Activated naive CD4-positive, alpha-beta T cell treated with anti-CD3 and anti-CD28 coated beads, Interleukin-2, amount 50 U/mL, for 72 hours (primary cell): ENCODE data around the gene LPA. TPM values are rescaled to one million over a fixed set of nuclear protein-coding genes. Genes with fewer than 3 reads are reported as not detected.

Source experiments
- ATAC-seq, 2 donors: fragments of 150-1000 bp; cut with Tn5 transposase; 2 replicates each; pipeline ENCODE4 v1.10.0; 2021; ENCODE audit warnings: mild to moderate bottlenecking in 2 of 2, moderate library complexity in 2 of 2
- DNase-seq, 2 donors: peaks; one replicate each; pipeline ENCODE4 v3.0.0; 2021 to 2022; ENCODE audit warnings: low spot score in 2 of 2
- H3K27ac Mint-ChIP-seq, 2 donors: one replicate each; pipeline ENCODE4 v1.8.0; 2022; ENCODE audit warnings: mild to moderate bottlenecking in 2 of 2, mixed read lengths in 2 of 2
- H3K36me3 Mint-ChIP-seq, 2 donors: one replicate each; pipeline ENCODE4 v1.8.0; 2022; ENCODE audit warnings: mixed read lengths in 2 of 2
- H3K9me3 Mint-ChIP-seq, 2 donors: one replicate each; pipeline ENCODE4 v1.8.0; 2022; ENCODE audit warnings: mixed read lengths in 2 of 2
- total RNA-seq, 2 donors: library from RNA; stranded (reverse); gene quantifications; one replicate each; pipeline ENCODE4 v1.2.3, GENCODE V29; 2022

LPA gene
- total RNA-seq, 2 donors from 2014 or later, result not detected

GRCh38 chr6:160494576-160494975, 169.5 kb downstream of the LPA start:
- DNase-seq, result no peak
- H3K27ac Mint-ChIP-seq, result no peak overlapping the region
- no peak for ATAC-seq
- H3K9me3 Mint-ChIP-seq, result no peaks in the 10 kb centered on the region
- H3K36me3 Mint-ChIP-seq, result peaks cover 0 to 14% of the 10 kb centered on the region in 2 donors

DNA sequence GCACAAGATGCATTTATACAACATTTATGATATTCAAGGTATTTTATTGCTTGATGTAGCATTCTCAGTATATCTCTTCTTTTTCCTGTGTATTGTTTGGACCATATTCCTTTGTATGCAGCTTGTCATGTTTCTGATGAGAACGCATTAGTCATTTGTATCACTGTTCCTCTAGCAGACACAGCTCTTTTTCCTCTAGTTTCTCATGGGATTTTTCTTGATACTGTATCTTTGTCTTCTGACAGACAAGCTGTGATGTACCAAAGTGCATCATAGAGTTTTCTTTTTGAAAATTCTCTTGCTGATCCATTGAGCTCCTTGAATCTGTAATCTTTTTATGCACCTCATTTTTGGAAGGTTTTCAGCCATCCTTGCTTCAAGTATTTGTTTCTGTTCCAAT, 175.0 kb downstream of the LPA start:
- Mint-ChIP-seq H3K27ac (no peak overlapping the region), H3K36me3 (peaks cover 0 to 18% of the 10 kb centered on the region in 2 donors), H3K9me3 (no peaks in the 10 kb centered on the region)
- ATAC-seq, result no peak
- no peak for DNase-seq

- DNase-seq, result no peak
- H3K27ac Mint-ChIP-seq, result no peak overlapping the region
- H3K36me3 Mint-ChIP-seq, result peaks cover 6 to 20% of the 10 kb centered on the region in 2 donors
- ATAC-seq, result no peak
- H3K9me3 Mint-ChIP-seq, result peaks cover 0 to 8% of the 10 kb centered on the region in 2 donors
Measured at GRCh38 chr6:160487116-160487515, 177.0 kb downstream of the LPA start.

Other genes with a start within 250 kb of the LPA start
- not detected for gene PLG, start 38.0 kb upstream of the LPA start, total RNA-seq